GM18873 (cell line): ENCODE data around the gene SERPINH1.

Experiments
- ATAC-seq: cut with Tn5 transposase; IDR thresholded peaks from one replicate; pipeline ENCODE4 v1.9.1; 2021; ENCODE audit warnings: mild to moderate bottlenecking, moderate library complexity, moderate number of reproducible peaks; ENCODE audit not compliant: unreplicated experiment, low FRiP score

Gene SERPINH1

GRCh38 chr11:75593286-75593915 is 31.3 kb downstream of the SERPINH1 start:
- ATAC-seq, result no peak

- no peak for ATAC-seq
These were observed 32.2 kb downstream of the SERPINH1 start for GRCh38 chr11:75594211-75594610.

- no peak for ATAC-seq
These were observed 33.4 kb downstream of the SERPINH1 start for GRCh38 chr11:75595429-75595828.

- no peak for ATAC-seq
These were observed 34.9 kb downstream of the SERPINH1 start for GRCh38 chr11:75596914-75597313.

- no peak for ATAC-seq
These were observed 35.6 kb downstream of the SERPINH1 start for GRCh38 chr11:75597636-75598035.

- no peak for ATAC-seq
These were observed 36.2 kb downstream of the SERPINH1 start for GRCh38 chr11:75598264-75598663.

GRCh38 chr11:75598900-75599299 is 36.8 kb downstream of the SERPINH1 start:
- no peak for ATAC-seq

GRCh38 chr11:75600356-75600755 is 38.3 kb downstream of the SERPINH1 start:
- no peak for ATAC-seq

GRCh38 chr11:75601494-75601893 is 39.4 kb downstream of the SERPINH1 start:
- ATAC-seq, result no peak

- ATAC-seq, result no peak
These were observed 40.9 kb downstream of the SERPINH1 start for GRCh38 chr11:75602951-75603350.

- no peak for ATAC-seq
These were observed 42.0 kb downstream of the SERPINH1 start for GRCh38 chr11:75603791-75604736.

GRCh38 chr11:75606099-75606498 is 44.0 kb downstream of the SERPINH1 start:
- no peak for ATAC-seq

- no peak for ATAC-seq
These were observed 49.8 kb downstream of the SERPINH1 start for GRCh38 chr11:75611823-75612222.

GRCh38 chr11:75615751-75616150 is 53.7 kb downstream of the SERPINH1 start:
- ATAC-seq, result no peak

GRCh38 chr11:75616281-75616680 is 54.2 kb downstream of the SERPINH1 start:
- no peak for ATAC-seq
